Activated CD4-positive, alpha-beta T cell treated with anti-CD3 and anti-CD28 coated beads, Interleukin-2, Interleukin-4, amounts not matched to agents 100 ng/mL and 50 ng/mL, durations not matched to agents 16 hours and 8 hours (primary cell): Measurements from ENCODE around the gene NT5C2.

ENCODE experiments used
- DNase-seq: peaks from one replicate; pipeline ENCODE4 v3.0.0-alpha.2; 2020; ENCODE audit warnings: low spot score

Gene NT5C2

DNA sequence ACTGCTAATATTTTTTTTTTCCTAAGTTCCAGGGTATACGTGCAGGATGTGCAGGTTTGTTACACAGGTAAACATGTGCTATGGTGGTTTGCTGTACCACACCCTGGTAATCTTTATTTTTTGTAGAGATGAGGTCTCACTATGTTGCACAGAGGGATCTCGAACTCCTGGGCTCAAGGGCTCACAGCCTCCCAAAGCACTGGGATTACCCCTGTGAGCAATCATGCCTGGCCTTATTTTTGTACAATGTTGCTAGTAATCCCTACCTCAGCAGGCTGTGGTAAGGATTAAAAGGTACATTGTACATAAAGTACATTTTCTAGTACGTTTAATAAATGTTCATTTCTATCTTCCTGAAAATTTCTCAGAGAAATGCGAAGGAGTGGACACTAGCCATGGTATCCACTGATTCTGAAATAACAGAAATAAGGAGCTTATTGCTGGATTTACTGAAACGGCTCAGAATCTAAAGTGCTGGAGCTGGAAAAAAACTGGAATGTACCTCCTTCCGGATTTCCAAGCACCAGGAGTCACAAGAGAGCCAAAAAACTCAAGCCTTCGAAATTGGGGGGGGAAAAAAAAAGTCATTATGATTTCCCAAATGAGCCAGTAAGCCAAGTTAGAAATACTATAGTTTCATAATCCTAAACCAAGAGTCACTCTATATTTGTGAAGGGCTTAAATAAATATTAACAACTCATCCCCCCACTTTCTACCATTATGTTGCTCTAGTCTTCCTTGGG lies 69.6 kb downstream of the NT5C2 start:
- DNase-seq: no peak

- no peak for DNase-seq
These were observed 71.9 kb downstream of the NT5C2 start for GRCh38 chr10:103120977-103121735.

DNA sequence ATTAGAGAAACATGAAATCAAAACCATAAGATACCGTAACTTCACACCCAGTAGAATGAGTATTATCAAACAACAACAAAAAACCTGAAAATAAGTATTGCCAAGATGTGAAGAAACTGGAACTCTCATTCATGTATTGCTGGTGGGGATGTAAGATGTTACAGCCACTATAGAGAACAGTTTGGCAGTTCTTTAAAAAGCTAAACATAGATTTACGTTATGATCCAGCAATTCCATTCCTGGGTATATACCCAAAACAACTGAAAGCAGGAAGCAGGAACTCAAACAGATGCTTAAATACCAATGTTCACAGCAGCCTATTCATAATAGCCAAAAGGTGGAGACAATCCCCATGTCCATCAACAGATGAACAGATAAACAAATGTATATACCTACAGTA lies 72.5 kb downstream of the NT5C2 start:
- no peak for DNase-seq

- DNase-seq: no peak
These were observed 75.8 kb downstream of the NT5C2 start for GRCh38 chr10:103117247-103117646.

- DNase-seq: no peak
These were observed 78.2 kb downstream of the NT5C2 start for GRCh38 chr10:103114876-103115275.

DNA sequence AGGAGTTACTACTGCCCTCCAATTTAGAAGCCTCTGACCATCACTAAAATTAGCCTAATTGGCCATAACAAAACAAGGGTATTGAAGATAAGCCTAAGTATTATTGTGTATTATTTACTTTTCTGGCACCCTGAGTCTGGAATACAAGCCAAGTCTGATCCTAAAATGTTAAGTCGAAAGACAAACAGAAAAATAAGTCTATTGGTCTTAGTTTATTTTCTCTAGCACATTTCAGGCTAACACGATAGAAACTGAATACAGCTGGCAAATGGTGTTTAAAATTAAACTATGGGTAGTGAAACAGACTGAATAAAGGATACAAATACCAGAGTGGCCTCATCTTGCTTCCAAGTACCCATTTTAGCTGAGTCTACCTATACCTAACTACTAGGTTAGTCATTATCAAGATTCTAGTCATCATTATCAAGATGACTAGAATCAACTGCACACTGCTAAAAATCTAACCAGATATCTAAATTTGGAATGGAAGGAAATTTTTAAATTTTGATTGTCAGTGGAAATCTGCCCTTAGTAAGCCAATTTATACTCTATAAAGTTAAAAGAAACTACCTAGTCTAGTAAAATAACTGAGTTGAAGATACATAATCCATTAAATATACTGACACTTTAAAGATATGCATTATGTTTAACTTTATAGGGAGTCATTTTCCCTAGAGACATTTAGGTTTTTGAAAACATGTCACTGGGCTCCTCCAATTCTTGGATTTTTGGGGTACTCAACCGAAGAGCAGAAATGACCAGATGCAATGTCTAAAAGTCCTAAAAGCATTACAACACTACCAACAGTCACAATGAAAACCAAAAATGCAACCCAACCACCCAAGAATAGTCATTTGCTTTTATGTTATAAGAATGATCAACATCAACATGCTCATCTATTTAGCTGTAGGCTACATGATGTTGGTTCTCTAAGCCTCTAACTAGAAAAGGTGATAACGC lies 80.9 kb downstream of the NT5C2 start:
- peak; percentile 53 for DNase-seq

- peak; percentile 11 for DNase-seq
These were observed 81.8 kb downstream of the NT5C2 start for GRCh38 chr10:103111031-103111917.

- DNase-seq: no peak
These were observed 82.7 kb downstream of the NT5C2 start for GRCh38 chr10:103110407-103110806.

GRCh38 chr10:103109821-103110220 lies 83.3 kb downstream of the NT5C2 start:
- DNase-seq: no peak

DNA sequence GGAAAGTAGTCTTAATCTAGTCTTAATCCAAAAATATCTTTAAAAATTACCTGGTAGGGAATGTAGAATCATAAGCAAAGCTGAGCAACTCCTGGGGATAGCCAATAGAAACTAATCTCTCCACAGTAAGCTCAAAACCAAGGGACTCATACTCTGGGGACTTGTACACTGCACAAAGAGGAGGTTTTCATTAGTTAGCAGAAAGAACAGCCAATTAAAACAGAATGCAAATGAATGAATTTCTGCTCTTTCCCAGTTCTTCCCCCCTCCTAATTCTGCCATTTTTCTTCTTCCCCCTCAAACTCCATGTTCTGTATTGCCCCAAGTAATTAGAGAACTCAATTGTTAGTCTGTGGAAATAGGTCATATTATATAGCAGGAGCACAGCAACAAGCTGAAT lies 86.5 kb downstream of the NT5C2 start:
- DNase-seq: no peak

GRCh38 chr10:103105462-103105861 lies 87.6 kb downstream of the NT5C2 start:
- no peak for DNase-seq

DNA sequence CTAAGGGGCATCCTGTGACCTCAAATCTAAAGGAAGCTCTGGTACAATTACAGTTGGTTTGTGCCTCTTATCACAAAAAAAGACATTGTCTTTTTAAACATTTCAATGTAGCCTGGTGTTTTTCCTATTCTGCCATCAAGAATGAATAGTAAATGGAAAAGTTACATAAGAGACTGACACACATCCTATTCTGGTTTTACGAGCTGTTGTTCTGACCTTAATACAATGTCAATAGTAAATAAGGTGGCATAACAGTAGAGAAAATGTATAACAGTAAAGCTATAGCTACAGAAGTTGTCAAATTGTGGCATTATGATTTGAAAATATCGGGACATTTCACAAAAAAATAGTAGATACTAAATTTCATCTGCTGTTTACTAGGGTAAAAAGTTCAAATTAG lies 88.4 kb downstream of the NT5C2 start:
- DNase-seq: no peak

GRCh38 chr10:103103989-103104388 lies 89.1 kb downstream of the NT5C2 start:
- DNase-seq: no peak

DNA sequence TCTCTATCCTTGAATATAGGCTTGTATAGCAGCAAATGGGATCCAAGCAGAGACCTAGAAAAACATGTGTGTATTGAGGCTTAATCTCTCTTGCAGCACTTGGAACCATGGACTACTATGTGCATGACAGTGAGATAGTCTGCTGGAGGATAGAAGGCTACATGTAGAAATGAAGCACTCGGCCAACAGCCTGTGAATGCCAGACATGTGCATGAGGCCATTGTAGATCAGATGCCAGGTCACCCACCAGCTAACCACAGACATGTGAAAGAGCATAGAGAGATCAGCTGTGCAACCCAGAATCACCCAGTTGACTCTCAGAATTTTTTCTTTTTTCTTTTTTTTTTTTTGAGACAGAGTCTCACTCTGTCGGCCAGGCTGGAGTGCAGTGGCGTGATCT lies 90.9 kb downstream of the NT5C2 start:
- DNase-seq: no peak

DNA sequence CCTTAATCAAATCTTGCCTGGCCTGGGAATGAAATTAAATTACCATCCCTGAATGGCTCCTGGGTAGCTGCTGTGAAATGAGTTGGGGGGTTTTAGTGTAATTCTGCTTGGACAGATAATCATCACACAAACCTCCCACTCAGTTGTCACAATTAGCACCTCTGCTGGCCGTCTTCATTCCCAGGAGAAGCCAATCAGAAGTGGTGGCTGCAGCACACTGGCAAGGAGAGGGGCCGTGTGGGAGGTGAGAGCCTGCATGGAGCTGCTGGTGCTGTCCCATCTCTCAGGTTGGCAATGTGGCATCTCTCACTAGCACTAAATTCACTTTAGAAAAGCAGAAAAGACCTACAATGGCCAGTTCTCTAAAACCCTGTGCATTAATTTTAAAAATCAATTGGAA lies 92.5 kb downstream of the NT5C2 start:
- DNase-seq: no peak

DNA sequence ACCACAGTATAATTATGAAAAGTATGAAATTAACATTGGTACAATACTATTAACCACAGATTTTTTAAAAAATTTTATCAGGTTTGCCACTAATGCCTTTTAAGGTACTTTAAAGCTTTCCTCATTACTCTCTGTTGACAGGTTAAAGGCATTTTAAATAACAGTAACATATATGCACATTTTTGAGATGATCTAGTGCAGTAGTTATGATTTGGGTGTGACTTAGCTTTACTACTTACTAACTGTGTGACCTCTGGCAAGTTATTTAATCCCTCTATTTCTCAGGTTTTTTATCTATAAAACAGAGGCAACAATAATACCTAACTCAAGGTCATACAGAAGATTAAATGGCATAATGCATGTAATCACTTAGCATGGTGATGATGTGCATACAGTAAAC lies 94.8 kb downstream of the NT5C2 start:
- no peak for DNase-seq

- DNase-seq: no peak
These were observed 96.9 kb downstream of the NT5C2 start for GRCh38 chr10:103096130-103096529.

DNA sequence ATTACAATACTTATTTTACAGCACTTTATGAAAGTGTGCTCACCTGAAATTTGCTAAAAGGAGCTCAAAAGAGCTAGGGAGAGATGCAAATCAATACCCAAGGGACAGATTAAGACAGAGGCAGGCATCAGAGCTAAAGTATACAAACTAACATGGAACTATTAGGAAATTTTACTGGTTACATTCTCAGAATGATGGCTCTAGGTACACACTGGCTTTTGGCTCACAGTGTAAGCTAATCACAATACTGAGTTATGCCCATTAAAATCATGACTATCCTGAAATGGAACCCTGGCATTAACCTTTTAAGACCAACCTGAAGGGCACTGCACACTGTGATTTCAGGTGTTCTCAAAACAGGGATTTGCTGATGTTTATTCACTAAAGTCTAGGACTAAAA lies 98.1 kb downstream of the NT5C2 start:
- no peak for DNase-seq

GRCh38 chr10:103090911-103091310 lies 102.2 kb downstream of the NT5C2 start:
- no peak for DNase-seq

GRCh38 chr10:103089493-103089892 lies 103.6 kb downstream of the NT5C2 start:
- DNase-seq: no peak

DNA sequence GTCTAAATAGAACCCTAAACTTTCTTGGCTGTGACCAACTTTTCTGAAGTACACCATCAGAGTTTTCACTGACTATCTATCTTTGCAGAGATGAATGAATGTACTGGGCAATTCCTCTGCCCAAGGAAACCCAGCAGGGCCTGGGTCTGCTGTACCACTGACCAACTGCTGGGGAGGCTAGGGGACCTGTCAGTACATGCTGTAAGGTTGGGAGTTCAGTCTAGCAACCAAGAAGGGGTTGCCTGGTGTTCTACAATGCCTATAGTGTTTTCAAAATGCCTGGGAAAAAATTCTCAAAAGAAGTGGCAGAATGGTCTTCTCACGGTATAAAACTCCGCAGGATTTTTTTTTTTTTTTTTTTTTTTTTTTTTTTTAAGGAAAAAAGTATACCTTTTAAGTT lies 106.3 kb downstream of the NT5C2 start:
- DNase-seq: no peak

- no peak for DNase-seq
These were observed 106.8 kb downstream of the NT5C2 start for GRCh38 chr10:103086261-103086660.
